Measurements from ENCODE around the gene PLAC9.

DNA sequence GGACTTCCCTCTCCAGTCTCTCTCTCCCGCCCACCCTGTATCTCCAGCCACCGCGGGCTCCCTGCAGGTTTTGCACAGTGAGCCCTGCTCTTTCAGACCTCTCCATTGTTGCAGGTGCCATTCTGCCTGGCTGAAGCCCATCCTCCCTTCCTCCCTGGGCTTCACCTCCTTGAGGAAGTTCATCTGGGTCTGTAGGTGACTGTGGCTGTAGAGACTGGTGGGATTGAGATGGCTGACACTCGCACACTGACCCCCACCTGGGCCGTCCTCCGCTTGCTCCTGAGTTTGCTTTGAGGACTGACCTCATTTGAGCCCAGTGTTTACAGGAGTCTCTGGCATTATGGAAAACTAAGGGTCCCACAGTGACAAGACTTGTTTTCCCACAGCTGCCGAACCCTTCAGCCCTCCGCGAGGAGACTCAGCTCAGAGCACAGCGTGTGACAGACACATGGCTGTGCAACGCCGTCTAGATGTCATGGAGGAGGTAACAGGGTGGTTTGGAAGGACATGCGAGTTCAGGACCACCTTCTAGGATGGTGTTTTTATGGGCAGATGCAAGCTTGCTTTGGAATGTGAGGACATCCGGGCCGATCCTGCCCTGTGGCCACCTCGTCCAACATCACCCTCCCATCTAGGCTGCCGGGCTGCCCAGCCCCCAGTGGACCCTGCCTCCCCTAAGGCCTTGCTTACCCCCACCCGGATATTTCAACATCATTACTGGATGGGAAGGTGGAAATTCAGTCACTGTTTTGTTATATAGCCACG is 9.3 kb downstream of the PLAC9 start:
- TF ChIP-seq, protein P1, sequence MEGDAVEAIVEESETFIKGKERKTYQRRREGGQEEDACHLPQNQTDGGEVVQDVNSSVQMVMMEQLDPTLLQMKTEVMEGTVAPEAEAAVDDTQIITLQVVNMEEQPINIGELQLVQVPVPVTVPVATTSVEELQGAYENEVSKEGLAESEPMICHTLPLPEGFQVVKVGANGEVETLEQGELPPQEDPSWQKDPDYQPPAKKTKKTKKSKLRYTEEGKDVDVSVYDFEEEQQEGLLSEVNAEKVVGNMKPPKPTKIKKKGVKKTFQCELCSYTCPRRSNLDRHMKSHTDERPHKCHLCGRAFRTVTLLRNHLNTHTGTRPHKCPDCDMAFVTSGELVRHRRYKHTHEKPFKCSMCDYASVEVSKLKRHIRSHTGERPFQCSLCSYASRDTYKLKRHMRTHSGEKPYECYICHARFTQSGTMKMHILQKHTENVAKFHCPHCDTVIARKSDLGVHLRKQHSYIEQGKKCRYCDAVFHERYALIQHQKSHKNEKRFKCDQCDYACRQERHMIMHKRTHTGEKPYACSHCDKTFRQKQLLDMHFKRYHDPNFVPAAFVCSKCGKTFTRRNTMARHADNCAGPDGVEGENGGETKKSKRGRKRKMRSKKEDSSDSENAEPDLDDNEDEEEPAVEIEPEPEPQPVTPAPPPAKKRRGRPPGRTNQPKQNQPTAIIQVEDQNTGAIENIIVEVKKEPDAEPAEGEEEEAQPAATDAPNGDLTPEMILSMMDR (conservative IDR thresholded peaks at IDR 0.05 in 1 of 2, IDR thresholded peaks at IDR 0.05 in 1 of 2; ENCODE audit: low read depth in 1 of 2, low read length in 2 of 2) = no peak
- TF ChIP-seq EZH2 (IDR thresholded peaks at IDR 0.05; ENCODE audit: low read length, missing control alignments) = no peak
